GM23338 (cell line): ENCODE measurements around the gene MED13L. TPM values are rescaled to one million over a fixed set of nuclear protein-coding genes. Genes with fewer than 3 reads are reported as not detected.

ENCODE experiments used
- POLR2AphosphoS5 ChIP-seq: IDR thresholded peaks from 2 replicates; pipeline ENCODE4 v1.6.1; 2016; ENCODE audit warnings: antibody characterized with exemption, low read depth
- STAT1 ChIP-seq: IDR thresholded peaks from one replicate; pipeline ENCODE4 v1.6.1; 2016; ENCODE audit warnings: antibody characterized with exemption; ENCODE audit not compliant: unreplicated experiment
- ZNF114 ChIP-seq: fragments of 250-450 bp; sonication (Bioruptor Pico); IDR thresholded peaks from 2 replicates; pipeline ENCODE4 v1.5.0; 2020; ENCODE audit warnings: mild to moderate bottlenecking, moderate library complexity
- polyA plus RNA-seq: library from polyadenylated mRNA; unstranded; fragments of >200 nt; fragmentation: Nextera tagmentation; extraction: Ambion mirVana; gene quantifications from 2 replicates; pipeline ENCODE4 v1.2.1, GENCODE V29; 2016
- total RNA-seq: library from RNA; depleted of rRNA; stranded (reverse); fragments of >200 nt; shearing (Covaris generic); gene quantifications from 2 replicates; pipeline ENCODE4 v1.2.3, GENCODE V29; 2014
- TF ChIP-seq, protein P1 (sequence below): fragments of 250-450 bp; sonication (Bioruptor Pico); IDR thresholded peaks from 2 replicates; pipeline ENCODE4 v1.5.0; 2020; ENCODE audit warnings: mild to moderate bottlenecking, moderate library complexity
- TF ChIP-seq, protein P2 (sequence below), 2 experiments: fragments of 200-600 bp in 1 of 2; sonication (generic) in 1 of 2; conservative IDR thresholded peaks; 2 replicates each; pipeline versions ENCODE4 v1.5.1 to v1.6.1; 2016 to 2017; ENCODE audit warnings: antibody characterized with exemption in 2 of 2, low read depth in 2 of 2, mild to moderate bottlenecking in 2 of 2, moderate library complexity in 1 of 2
- TF ChIP-seq, protein P3 (sequence below): IDR thresholded peaks from 2 replicates; pipeline ENCODE4 v1.6.1; 2016; ENCODE audit warnings: antibody characterized with exemption

Gene MED13L
- total and polyA plus RNA-seq, 2 experiments from 2014 or later = 20.9 to 73.6 TPM

DNA sequence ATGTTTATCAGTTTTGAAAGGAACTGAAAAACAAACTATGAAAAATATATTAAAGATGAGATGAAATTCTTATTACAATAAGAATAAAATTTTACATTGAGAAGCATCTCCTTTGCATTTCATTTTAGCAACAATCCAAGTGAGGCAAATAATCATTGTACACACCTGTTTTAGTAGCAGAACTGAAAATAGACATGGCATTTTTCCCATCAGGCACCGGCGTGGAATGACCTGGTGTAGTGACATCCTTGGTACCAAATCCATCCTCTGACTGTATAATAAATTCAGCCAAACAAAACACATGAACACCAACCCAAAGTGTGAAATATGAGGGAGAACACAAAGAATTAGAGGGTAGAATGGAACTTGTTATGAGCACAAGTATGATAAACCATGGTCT lies 271.4 kb downstream of the MED13L start (continued):
- TF ChIP-seq, protein P1, sequence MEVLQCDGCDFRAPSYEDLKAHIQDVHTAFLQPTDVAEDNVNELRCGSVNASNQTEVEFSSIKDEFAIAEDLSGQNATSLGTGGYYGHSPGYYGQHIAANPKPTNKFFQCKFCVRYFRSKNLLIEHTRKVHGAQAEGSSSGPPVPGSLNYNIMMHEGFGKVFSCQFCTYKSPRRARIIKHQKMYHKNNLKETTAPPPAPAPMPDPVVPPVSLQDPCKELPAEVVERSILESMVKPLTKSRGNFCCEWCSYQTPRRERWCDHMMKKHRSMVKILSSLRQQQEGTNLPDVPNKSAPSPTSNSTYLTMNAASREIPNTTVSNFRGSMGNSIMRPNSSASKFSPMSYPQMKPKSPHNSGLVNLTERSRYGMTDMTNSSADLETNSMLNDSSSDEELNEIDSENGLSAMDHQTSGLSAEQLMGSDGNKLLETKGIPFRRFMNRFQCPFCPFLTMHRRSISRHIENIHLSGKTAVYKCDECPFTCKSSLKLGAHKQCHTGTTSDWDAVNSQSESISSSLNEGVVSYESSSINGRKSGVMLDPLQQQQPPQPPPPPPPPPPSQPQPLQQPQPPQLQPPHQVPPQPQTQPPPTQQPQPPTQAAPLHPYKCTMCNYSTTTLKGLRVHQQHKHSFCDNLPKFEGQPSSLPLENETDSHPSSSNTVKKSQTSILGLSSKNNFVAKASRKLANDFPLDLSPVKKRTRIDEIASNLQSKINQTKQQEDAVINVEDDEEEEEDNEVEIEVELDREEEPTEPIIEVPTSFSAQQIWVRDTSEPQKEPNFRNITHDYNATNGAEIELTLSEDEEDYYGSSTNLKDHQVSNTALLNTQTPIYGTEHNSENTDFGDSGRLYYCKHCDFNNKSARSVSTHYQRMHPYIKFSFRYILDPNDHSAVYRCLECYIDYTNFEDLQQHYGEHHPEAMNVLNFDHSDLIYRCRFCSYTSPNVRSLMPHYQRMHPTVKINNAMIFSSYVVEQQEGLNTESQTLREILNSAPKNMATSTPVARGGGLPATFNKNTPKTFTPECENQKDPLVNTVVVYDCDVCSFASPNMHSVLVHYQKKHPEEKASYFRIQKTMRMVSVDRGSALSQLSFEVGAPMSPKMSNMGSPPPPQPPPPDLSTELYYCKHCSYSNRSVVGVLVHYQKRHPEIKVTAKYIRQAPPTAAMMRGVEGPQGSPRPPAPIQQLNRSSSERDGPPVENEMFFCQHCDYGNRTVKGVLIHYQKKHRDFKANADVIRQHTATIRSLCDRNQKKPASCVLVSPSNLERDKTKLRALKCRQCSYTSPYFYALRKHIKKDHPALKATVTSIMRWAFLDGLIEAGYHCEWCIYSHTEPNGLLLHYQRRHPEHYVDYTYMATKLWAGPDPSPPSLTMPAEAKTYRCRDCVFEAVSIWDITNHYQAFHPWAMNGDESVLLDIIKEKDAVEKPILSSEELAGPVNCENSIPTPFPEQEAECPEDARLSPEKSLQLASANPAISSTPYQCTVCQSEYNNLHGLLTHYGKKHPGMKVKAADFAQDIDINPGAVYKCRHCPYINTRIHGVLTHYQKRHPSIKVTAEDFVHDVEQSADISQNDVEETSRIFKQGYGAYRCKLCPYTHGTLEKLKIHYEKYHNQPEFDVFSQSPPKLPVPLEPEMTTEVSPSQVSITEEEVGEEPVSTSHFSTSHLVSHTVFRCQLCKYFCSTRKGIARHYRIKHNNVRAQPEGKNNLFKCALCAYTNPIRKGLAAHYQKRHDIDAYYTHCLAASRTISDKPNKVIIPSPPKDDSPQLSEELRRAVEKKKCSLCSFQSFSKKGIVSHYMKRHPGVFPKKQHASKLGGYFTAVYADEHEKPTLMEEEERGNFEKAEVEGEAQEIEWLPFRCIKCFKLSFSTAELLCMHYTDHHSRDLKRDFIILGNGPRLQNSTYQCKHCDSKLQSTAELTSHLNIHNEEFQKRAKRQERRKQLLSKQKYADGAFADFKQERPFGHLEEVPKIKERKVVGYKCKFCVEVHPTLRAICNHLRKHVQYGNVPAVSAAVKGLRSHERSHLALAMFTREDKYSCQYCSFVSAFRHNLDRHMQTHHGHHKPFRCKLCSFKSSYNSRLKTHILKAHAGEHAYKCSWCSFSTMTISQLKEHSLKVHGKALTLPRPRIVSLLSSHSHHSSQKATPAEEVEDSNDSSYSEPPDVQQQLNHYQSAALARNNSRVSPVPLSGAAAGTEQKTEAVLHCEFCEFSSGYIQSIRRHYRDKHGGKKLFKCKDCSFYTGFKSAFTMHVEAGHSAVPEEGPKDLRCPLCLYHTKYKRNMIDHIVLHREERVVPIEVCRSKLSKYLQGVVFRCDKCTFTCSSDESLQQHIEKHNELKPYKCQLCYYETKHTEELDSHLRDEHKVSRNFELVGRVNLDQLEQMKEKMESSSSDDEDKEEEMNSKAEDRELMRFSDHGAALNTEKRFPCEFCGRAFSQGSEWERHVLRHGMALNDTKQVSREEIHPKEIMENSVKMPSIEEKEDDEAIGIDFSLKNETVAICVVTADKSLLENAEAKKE (CRISPR knock-in tag) = no peak
- TF ChIP-seq, protein P2, sequence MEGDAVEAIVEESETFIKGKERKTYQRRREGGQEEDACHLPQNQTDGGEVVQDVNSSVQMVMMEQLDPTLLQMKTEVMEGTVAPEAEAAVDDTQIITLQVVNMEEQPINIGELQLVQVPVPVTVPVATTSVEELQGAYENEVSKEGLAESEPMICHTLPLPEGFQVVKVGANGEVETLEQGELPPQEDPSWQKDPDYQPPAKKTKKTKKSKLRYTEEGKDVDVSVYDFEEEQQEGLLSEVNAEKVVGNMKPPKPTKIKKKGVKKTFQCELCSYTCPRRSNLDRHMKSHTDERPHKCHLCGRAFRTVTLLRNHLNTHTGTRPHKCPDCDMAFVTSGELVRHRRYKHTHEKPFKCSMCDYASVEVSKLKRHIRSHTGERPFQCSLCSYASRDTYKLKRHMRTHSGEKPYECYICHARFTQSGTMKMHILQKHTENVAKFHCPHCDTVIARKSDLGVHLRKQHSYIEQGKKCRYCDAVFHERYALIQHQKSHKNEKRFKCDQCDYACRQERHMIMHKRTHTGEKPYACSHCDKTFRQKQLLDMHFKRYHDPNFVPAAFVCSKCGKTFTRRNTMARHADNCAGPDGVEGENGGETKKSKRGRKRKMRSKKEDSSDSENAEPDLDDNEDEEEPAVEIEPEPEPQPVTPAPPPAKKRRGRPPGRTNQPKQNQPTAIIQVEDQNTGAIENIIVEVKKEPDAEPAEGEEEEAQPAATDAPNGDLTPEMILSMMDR (conservative IDR thresholded peaks at IDR 0.05; ENCODE audit: low read depth in 2 of 2) = no peak
- TF ChIP-seq POLR2AphosphoS5 (no peak), STAT1 (no peak), ZNF114 (CRISPR knock-in tag) (no peak)
- TF ChIP-seq, protein P3, sequence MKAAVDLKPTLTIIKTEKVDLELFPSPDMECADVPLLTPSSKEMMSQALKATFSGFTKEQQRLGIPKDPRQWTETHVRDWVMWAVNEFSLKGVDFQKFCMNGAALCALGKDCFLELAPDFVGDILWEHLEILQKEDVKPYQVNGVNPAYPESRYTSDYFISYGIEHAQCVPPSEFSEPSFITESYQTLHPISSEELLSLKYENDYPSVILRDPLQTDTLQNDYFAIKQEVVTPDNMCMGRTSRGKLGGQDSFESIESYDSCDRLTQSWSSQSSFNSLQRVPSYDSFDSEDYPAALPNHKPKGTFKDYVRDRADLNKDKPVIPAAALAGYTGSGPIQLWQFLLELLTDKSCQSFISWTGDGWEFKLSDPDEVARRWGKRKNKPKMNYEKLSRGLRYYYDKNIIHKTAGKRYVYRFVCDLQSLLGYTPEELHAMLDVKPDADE = no peak
